Stomach (tissue), 4 donors: ENCODE data around the gene IREB2.

Experiments
- CTCF ChIP-seq, 7 experiments: fragments of 450-650 bp in 4 of 7; fragments of 200-600 bp in 3 of 7; sonication (generic) in 3 of 7; IDR thresholded peaks; one replicate each; pipeline ENCODE4 v1.5.1; 2016 to 2019; ENCODE audit warnings: antibody characterized with exemption in 7 of 7, control low read depth in 2 of 7, mild to moderate bottlenecking in 1 of 7
- EP300 ChIP-seq: sonication (generic); formaldehyde crosslinking; IDR thresholded peaks from one replicate; pipeline ENCODE4 v1.6.1; 2017; ENCODE audit warnings: antibody characterized with exemption
- POLR2A ChIP-seq, 4 donors: fragments of 450-650 bp; IDR thresholded peaks; one replicate each; pipeline ENCODE4 v1.6.1; 2016; ENCODE audit warnings: antibody characterized with exemption in 4 of 4, control low read depth in 2 of 4, mild to moderate bottlenecking in 1 of 4, moderate library complexity in 1 of 4
- POLR2AphosphoS5 ChIP-seq, 3 donors: sonication (generic); formaldehyde crosslinking; IDR thresholded peaks; one replicate each; pipeline ENCODE4 v1.6.1; 2016; ENCODE audit warnings: antibody characterized with exemption in 3 of 3

GRCh38 chr15:78542647-78543046 lies 104.6 kb downstream of the IREB2 start:
- TF ChIP-seq POLR2A (IDR thresholded peaks at IDR 0.05) (no peak), CTCF (IDR thresholded peaks at IDR 0.05) (no peak), POLR2AphosphoS5 (IDR thresholded peaks at IDR 0.05) (no peak), EP300 (no peak)
